NCI-H748 (cell line): ENCODE measurements around the gene CYP2W1.

Experiments used
- DNase-seq: peaks from one replicate; lab custom pipeline; 2025; ENCODE audit not compliant: unreplicated experiment; lab: John Stamatoyannopoulos, UW

Gene CYP2W1

DNA sequence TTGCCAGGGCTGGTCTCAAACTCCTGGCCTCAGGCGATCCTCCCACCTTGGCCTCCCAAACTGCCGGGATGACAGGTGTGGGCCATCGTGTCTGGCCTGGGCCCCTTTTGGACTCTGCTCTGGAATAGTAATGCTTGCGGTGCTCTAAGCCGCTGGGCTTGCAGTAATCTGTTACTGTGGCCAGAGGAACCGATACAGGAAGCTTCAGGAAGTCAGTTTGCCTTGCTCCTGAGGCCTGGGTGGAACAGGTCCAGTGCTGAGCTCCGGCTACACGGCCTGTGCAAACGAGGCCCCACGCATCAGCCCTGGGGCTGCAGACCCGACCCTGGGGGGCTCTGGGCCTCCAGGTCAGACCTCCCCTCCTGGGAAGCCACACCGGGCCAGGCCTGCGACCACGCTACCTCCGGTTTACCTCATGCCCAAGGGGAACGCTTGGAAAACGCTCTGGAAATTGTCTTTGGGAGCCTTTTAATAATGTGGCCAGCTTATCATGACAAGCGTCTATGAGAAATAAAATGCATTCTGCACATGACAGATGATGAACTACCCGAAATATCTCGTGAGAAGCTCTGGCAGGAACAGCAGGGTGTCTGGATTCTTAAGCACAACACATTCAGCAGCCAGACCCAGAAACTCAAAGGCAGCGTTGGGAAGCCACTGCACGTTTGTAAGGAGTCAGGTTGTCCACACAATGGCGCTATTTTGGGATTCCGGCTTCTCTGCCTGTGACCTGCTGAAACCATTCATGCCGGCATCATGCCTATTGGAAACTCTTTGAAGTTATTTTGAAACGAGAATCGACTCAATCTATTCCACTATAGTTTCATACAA, 18.4 kb upstream of the CYP2W1 start:
- DNase-seq = peak; percentile 30

- no peak for DNase-seq
Measured at GRCh38 chr7:966291-967069, 16.5 kb upstream of the CYP2W1 start.

- DNase-seq = no peak
Measured at GRCh38 chr7:967361-968082, 15.5 kb upstream of the CYP2W1 start.

DNA sequence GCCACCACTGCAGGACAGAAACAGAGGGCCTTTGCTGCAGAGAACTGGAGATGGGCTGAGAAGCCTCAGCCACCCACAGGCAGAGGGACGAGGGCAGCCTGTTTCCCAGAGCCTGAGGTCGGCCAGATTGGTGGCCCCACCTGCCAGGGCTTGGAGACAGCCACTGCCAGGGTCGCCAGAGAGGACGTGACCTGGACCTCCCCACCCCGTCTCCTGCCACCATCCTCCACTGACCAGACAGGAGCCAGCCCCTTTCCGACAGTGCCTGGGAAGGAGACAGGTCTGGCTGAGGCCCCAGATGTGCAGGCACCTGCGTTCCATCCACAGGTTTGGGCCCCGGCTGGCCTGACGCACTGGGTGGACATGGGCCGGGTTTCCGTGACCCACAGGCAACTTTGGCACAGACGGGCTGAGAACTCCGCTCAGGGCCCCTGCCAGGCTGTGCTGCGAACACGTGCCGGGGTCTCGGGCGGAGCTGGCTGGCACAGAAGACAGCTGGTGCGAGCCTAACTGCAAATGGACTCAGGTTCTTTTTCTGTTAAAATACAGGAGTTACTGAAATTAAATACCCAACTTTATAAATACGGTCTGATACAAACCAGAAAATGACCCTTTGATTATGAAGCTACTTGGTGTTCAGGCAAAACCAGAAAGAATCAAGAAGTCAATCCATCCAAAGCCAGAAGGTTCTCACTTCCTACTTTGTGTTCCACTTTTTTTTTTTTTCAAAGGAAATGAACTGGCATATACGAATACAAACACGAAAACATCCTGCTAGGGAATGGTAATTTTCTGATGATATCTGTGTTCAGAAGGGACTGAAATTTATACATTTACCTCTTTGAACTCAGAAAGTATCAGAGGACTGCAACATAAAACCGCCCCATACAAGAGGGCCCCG, 14.5 kb upstream of the CYP2W1 start:
- no peak for DNase-seq

GRCh38 chr7:969403-969802, 13.6 kb upstream of the CYP2W1 start:
- no peak for DNase-seq

- no peak for DNase-seq
Measured at GRCh38 chr7:970744-971143, 12.2 kb upstream of the CYP2W1 start.

DNA sequence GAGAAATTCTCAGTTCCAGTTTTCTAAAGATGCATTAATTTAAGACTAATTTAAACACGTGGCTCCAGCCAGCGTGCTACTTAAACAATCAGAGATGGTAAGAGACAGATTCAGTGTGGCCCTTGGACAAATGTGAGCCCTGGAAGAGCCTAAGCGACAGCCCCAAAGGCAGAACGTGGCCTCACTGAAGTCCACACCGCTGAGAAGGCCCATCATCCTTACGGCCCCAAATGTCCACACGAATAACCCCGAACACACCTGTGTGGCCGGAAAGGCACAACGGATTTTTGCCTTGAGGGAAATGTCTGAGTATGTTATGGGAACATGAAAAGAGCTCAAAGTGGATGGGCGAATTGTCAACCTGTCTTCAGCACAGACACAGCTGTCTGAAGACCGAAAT, 10.9 kb upstream of the CYP2W1 start:
- DNase-seq = no peak

GRCh38 chr7:972676-973309, 10.2 kb upstream of the CYP2W1 start:
- no peak for DNase-seq

- DNase-seq = no peak
Measured at GRCh38 chr7:973312-973711, 9.7 kb upstream of the CYP2W1 start.

GRCh38 chr7:974172-974571, 8.8 kb upstream of the CYP2W1 start:
- DNase-seq = no peak

DNA sequence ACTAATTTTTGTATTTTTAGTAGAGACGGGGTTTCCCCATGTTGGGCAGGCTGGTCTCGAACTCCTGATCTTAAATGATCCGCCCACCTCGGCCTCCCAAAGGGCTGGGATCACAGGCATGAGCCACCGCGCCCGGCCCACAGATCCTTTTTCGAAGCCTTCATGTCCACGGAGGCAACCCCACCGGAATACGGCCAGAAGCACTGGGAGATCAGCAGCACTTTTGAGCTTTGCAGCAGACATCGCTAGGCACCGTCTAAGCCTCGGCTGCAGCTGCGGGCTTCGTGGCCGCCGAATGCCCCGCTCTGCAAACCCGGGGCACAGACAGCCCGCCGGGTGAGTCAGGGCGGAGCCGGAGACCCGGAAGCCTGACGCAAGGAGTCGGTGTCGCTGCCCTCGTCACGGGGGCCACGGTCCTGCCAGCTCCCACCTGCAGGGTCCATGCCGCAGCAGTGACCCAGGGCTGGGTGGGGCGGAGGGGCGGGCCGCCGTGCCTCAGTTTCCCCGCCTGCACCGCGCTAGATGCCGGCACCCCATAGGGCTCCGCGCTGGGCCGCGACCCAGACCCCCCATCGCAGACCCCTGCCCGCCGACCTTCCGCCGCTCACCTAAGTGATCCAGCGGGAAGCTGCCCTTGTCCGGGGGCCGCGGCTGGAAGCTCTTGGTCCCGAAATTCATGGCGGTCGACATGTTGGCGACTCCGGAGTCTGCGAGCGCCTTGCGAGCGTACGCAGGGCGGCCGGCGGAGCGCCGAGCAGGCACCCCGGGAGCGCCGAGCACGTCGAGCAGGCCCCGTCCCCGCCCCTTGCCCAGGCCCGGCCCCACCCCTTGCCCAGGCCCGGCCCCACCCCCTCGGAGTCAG, 7.9 kb upstream of the CYP2W1 start, which contains the start of gene COX19:
TSS of gene COX19 (minus strand) at position 730 of the 862 bp plus-strand sequence. CDS start at position 690, 40 bp downstream.
- peak; percentile 91 for DNase-seq

DNA sequence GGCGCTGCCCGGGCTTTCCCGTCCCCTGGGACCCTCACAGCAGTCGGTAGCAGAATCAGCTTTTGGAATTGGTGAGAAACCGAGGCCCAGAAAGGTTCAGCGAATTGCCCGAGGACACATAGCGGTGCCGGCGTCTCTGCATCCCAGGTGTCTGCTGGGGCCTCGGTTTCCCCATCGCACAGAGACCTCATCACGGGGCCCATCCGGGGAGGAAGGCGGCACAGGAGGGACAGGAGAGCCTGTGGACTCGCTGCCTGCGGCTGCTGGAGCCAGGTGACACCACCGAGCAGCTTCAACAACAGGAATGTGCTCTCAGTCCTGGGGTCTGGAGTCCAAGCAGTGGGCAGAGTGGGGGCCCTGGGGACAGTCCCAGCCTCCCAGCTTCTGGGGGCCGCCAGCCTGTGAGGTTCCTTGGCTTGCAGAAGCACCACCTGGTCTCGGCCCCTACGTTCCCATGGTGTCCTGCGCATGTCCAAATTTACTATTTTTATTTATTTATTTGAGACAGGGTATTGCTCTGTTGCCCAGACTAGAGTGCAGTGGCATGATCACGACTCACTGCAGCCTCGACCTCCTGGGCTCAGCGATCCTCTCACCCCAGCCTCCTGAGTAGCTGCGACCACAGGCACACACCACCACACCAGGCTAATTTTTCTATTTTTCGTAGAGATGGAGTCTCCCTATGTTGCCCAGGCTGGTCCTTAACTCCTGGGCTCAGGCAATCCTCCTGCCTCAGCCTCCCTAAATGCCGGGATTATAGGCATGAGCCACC, 7.1 kb upstream of the CYP2W1 start:
- DNase-seq = no peak

DNA sequence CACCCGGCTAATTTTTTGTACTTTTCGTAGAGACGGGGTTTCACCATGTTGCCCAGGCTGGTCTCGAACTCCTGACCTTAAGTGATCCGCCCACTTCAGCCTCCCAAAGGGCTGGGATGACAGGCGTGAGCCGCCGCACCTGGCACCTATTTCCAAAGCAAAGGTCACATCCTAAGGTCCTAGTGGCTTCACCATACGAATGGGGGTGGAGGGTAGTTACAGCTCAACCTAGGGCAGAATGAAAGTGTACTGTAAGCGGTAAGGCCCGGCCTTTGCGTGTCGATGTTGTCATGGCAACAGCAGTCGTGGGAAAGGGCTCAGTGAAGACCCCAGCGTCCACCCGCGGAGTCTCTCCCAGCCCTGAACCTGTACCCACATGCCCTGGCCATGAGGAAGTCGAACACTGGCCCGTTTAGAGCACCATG, 6.1 kb upstream of the CYP2W1 start:
- no peak for DNase-seq

DNA sequence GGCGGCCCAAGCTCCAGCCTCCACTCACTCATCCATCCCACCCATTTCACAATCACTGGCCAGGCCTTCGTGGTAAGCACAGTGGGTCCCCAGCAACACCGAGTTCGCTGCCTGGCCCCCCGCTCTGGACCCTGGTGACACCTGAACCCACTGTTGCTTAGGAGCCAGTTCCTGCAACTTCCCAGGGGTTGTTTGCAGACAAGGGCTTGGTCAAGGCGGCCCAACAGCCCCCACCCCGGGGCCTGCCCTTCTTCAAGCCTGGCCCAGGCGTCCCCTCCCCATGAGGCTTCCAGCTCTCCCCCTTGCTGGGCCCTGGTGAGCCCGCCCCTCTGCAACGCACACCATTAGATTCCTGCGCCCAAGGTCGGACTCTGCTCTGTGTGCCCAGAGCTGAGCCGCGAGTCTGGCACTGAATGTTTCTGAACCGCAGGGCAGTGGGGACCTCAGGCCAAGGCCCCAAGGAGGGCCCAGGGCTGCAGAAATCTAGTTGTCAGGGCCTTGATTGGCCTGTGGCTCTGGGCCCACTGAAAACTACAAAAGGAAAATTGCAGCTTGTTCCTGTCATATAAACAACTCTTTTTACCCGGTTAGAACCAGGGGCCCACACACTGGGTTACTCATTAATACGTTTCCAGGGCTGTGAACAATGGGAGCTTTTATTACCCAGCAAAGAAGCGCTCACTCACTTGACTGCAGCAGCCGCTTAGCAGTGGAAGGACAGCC, 5.5 kb upstream of the CYP2W1 start:
- no peak for DNase-seq

DNA sequence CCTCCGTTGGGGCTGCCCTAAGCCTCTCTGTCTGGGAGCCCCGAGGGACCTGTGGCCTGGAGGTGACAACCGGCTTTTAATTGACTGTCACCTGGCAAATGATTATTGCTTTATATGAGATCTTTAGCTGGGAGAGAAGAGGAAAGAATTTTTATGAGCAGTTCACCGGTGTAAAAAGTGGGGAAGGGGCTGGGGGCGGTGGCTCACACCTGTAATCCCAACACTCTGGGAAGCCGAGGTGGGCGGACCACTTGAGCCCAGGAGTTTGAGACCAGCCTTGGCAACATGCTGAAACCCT, 5.0 kb upstream of the CYP2W1 start:
- DNase-seq = no peak

DNA sequence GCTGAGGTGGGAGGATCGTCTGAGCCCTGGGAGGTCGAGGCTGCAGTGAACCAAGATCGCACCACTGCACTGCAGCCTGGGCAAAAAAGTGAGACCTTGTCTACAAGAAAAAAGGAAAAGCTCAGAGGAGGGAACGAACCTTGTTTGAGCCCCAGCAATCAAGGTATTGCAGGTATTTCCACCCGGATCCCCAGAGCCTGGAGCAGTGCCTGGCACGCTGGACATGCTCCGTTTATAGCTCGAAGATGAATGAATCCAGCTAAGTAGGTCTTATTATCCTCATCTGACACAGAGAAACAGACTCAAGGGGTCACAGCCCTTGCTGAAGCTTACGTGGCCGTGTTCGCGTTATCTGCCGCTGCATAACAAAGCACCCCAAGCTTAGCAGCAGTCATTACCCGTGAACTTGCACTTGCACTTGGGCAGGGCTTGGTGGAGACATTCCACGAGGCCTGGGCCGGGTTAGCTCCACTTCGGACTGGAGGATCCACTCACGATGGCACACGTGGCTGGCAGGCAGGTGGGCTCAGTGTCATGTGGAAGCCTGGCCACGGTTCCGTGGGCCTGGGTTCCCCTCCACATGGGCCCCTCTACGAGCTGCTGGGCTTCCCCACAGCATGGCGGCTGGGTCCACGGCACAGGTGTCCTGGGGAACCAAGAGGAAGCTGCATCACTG, 4.4 kb upstream of the CYP2W1 start:
- DNase-seq = no peak

DNA sequence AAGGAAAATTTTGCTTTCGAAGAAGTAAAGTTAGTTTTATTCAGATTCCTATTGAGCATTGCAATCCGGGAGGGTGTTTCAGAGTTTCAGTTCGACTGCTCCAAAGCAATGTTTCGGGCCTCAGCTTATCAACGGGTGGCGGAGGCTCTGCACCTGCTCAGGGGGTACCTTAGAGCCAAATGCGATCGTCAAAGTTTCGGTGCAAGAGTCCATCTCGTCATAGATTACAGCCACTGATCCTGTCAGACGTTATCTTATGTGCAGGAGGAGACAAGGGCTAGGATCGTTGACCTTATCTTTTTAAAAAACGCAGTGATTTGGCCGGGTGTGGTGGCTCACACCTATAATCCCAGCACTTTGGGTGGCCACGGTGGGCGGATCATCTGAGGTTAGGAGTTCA, 3.8 kb upstream of the CYP2W1 start:
- DNase-seq = no peak
